ENCODE results near the gene LACTBL1.

GRCh38 chr1:22958556-22958955 lies 14.1 kb downstream of the LACTBL1 start:
- TF ChIP-seq CTCF (IDR thresholded peaks at IDR 0.05; ENCODE audit: low read depth, low read length) = no peak
- TF ChIP-seq MAX (IDR thresholded peaks at IDR 0.05; ENCODE audit: low read depth, low read length) = no peak
- no peak for TF ChIP-seq POLR2A (IDR thresholded peaks at IDR 0.05; ENCODE audit: extremely low read depth, insufficient read length)
- no peak for TF ChIP-seq MYC (IDR thresholded peaks at IDR 0.05; ENCODE audit: low read depth, low read length)
